MM.1S (cell line): Measurements from ENCODE around the gene AARS1.

Source experiments
- EZH2 ChIP-seq: fragments of 300-600 bp; sonication (generic); optimal IDR thresholded peaks from 2 replicates; pipeline ENCODE3; 2017; ENCODE audit warnings: low read depth, mild to moderate bottlenecking, antibody characterized with exemption, low read length, mixed read lengths
- EZH2phosphoT487 ChIP-seq: fragments of 300-600 bp; sonication (generic); IDR thresholded peaks from 2 replicates; pipeline ENCODE4 v1.6.1; 2018; ENCODE audit warnings: antibody characterized with exemption, low read length
- TF ChIP-seq, protein P1 (sequence below): fragments of 300-600 bp; sonication (generic); IDR thresholded peaks from 2 replicates; pipeline ENCODE4 v1.5.1; 2016; ENCODE audit warnings: antibody characterized with exemption, low read length, mixed read lengths

DNA sequence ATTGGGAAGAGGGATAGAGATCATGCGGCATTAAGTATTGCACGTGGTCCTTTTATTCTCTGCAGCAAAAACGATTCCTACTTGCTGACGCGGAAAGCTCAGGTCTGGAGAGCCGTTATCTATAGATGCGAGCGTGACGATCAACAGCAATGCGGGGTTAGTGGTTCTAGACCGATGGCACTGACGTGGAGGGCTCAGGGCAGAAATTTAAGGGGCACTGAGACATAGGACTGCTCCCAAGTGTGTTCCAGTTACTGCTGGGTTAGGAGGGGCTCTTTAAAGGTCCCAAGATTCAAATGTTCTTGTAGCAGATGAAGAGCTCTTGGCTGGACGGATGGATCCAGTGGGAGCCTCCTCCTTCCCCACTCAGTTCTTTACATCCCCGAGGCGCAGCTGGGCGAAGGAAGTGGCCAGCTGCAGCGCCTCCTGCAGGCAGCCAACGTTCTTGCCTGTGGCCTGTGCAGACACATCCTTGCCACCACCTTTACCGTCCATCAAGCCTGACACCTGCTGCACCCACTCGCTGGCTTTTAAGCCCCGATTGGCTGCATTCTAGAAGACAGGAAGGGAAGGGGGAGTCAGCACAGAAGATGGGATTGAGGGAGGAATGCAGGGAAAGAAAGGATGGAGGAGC lies 36.8 kb downstream of the AARS1 start:
- TF ChIP-seq, protein P1, sequence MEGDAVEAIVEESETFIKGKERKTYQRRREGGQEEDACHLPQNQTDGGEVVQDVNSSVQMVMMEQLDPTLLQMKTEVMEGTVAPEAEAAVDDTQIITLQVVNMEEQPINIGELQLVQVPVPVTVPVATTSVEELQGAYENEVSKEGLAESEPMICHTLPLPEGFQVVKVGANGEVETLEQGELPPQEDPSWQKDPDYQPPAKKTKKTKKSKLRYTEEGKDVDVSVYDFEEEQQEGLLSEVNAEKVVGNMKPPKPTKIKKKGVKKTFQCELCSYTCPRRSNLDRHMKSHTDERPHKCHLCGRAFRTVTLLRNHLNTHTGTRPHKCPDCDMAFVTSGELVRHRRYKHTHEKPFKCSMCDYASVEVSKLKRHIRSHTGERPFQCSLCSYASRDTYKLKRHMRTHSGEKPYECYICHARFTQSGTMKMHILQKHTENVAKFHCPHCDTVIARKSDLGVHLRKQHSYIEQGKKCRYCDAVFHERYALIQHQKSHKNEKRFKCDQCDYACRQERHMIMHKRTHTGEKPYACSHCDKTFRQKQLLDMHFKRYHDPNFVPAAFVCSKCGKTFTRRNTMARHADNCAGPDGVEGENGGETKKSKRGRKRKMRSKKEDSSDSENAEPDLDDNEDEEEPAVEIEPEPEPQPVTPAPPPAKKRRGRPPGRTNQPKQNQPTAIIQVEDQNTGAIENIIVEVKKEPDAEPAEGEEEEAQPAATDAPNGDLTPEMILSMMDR, result peak; percentile 43
- TF ChIP-seq EZH2phosphoT487 (no peak), EZH2 (no peak)
